K562 (cell line): ENCODE data around the gene SPRED2. TPM values are rescaled to one million over a fixed set of nuclear protein-coding genes. Genes with fewer than 3 reads are reported as not detected.

ENCODE experiments used
- ATF1 ChIP-seq, 2 experiments: fragments of 450-650 bp in 1 of 2; IDR thresholded peaks; 2 replicates each; pipeline ENCODE4 v1.6.1; 2016; ENCODE audit warnings: missing compliant biosample characterization in 1 of 2, missing genetic modification characterization in 1 of 2
- ATF2 ChIP-seq: sonication (generic); formaldehyde crosslinking; IDR thresholded peaks from 2 replicates; pipeline ENCODE4 v1.8.1; 2022; ENCODE audit warnings: missing genetic modification reagents
- ATF7 ChIP-seq: fragments of 450-650 bp; IDR thresholded peaks from 2 replicates; pipeline ENCODE4 v1.7.1; 2014; ENCODE audit warnings: mild to moderate bottlenecking, moderate library complexity
- BRCA1 ChIP-seq, 2 experiments: fragments of 450-650 bp in 1 of 2; sonication (generic) in 1 of 2; formaldehyde crosslinking in 1 of 2; IDR thresholded peaks; 2 replicates each; pipeline versions ENCODE4 v1.5.0 to v1.6.1; 2017 to 2020; ENCODE audit warnings: mild to moderate bottlenecking in 1 of 2, missing genetic modification reagents in 1 of 2
- BRF2 ChIP-seq: IDR thresholded peaks from 3 replicates; pipeline ENCODE4 v1.6.1; 2011; ENCODE audit warnings: borderline replicate concordance, mild to moderate bottlenecking; ENCODE audit not compliant: insufficient read length, insufficient read depth
- DIDO1 ChIP-seq: fragments of 450-650 bp; IDR thresholded peaks from 2 replicates; pipeline ENCODE4 v1.6.1; 2016; ENCODE audit warnings: low read depth, missing biosample characterization, missing genetic modification characterization
- ELF4 ChIP-seq: fragments of 450-650 bp; formaldehyde crosslinking; IDR thresholded peaks from 2 replicates; pipeline ENCODE4 v1.4.0; 2022; ENCODE audit warnings: missing genetic modification characterization
- GATAD2B ChIP-seq: fragments of 450-650 bp; IDR thresholded peaks from 2 replicates; pipeline ENCODE4 v1.6.1; 2017; ENCODE audit warnings: mild to moderate bottlenecking, borderline replicate concordance
- HDAC3 ChIP-seq: fragments of 450-650 bp; IDR thresholded peaks from 2 replicates; pipeline ENCODE4 v1.6.1; 2018; ENCODE audit warnings: borderline replicate concordance, mild to moderate bottlenecking, moderate library complexity; ENCODE audit not compliant: partially characterized antibody
- HEY1 ChIP-seq: fragments of 250-450 bp; sonication (Bioruptor Pico); IDR thresholded peaks from 2 replicates; pipeline ENCODE4 v1.5.0; 2020; ENCODE audit warnings: mild to moderate bottlenecking, moderate library complexity, borderline replicate concordance
- HNRNPL ChIP-seq: fragments of 200-400 bp; formaldehyde crosslinking; IDR thresholded peaks from 2 replicates; pipeline ENCODE4 v1.6.1; 2017; ENCODE audit warnings: low read depth, mild to moderate bottlenecking, low read length
- KDM1A ChIP-seq, 2 experiments: fragments of 450-650 bp; IDR thresholded peaks; 2 replicates each; pipeline ENCODE4 v1.6.1; 2016; ENCODE audit warnings: mild to moderate bottlenecking in 2 of 2
- MBD2 ChIP-seq: sonication (generic); IDR thresholded peaks from 2 replicates; pipeline ENCODE4 v1.6.1; 2016; ENCODE audit warnings: low read depth, borderline replicate concordance
- MCM2 ChIP-seq: fragments of 450-650 bp; IDR thresholded peaks from 2 replicates; pipeline ENCODE4 v1.6.1; 2017; ENCODE audit warnings: low read depth, mild to moderate bottlenecking
- MECOM ChIP-seq: fragments of 250-450 bp; sonication (Bioruptor Pico); IDR thresholded peaks from 2 replicates; pipeline ENCODE4 v1.8.0; 2022; ENCODE audit warnings: inconsistent platforms
- NBN ChIP-seq: fragments of 450-650 bp; IDR thresholded peaks from 2 replicates; pipeline ENCODE4 v1.6.1; 2016; ENCODE audit warnings: low read depth, mild to moderate bottlenecking
- NEUROD1 ChIP-seq: fragments of 150-350 bp; IDR thresholded peaks from 2 replicates; pipeline ENCODE4 v1.6.1; 2014; ENCODE audit warnings: borderline replicate concordance, low read length, low read depth; ENCODE audit not compliant: partially characterized antibody
- NFATC3 ChIP-seq: fragments of 450-650 bp; IDR thresholded peaks from 2 replicates; pipeline ENCODE4 v1.6.1; 2017; ENCODE audit warnings: mild to moderate bottlenecking
- PML ChIP-seq: IDR thresholded peaks from 2 replicates; pipeline ENCODE4 v1.6.1; 2012; ENCODE audit warnings: low read length, inconsistent platforms
- PTBP1 ChIP-seq: fragments of 200-400 bp; formaldehyde crosslinking; IDR thresholded peaks from 2 replicates; pipeline ENCODE4 v1.6.1; 2017; ENCODE audit warnings: low read depth, low read length
- TCF7L2 ChIP-seq: fragments of 150-350 bp; IDR thresholded peaks from 2 replicates; pipeline ENCODE4 v1.6.1; 2016; ENCODE audit warnings: low read depth, mild to moderate bottlenecking, low read length, moderate library complexity
- TFAM ChIP-seq: fragments of 250-450 bp; sonication (Bioruptor Pico); conservative IDR thresholded peaks from 2 replicates; pipeline ENCODE4 v1.5.0; 2021; ENCODE audit warnings: mild to moderate bottlenecking, moderate library complexity
- XRCC5 ChIP-seq: fragments of 200-400 bp; formaldehyde crosslinking; IDR thresholded peaks from 2 replicates; pipeline ENCODE4 v1.6.1; 2017; ENCODE audit warnings: low read depth, mild to moderate bottlenecking, low read length
- ZNF445 ChIP-seq: fragments of 250-450 bp; sonication (Bioruptor Pico); IDR thresholded peaks from 2 replicates; pipeline ENCODE4 v1.4.0; 2020; ENCODE audit warnings: low read depth, mild to moderate bottlenecking, moderate library complexity
- ZNF449 ChIP-seq: fragments of 250-450 bp; sonication (Bioruptor Pico); IDR thresholded peaks from 2 replicates; pipeline ENCODE4 v1.8.0; 2022; ENCODE audit warnings: moderate library complexity, mild to moderate bottlenecking, inconsistent platforms
- ZNF830 ChIP-seq: fragments of 250-450 bp; sonication (Bioruptor Pico); IDR thresholded peaks from 2 replicates; pipeline ENCODE4 v1.5.0; 2021; ENCODE audit warnings: mild to moderate bottlenecking
- polyA plus RNA-seq, 8 experiments: library from polyadenylated mRNA; depleted of rRNA in 4 of 8; stranded (reverse) in 5 of 8; unstranded in 3 of 8; fragments of >200 nt; fragmentation: Nextera tagmentation in 2 of 8; fragmentation: Illumina TruSeq in 1 of 8; extraction: Ambion mirVana in 2 of 8; extraction: Trizol in 1 of 8; gene quantifications; 2 replicates each; pipeline versions ENCODE4 v1.2.1 to v1.2.3, GENCODE V29; 2011 to 2014; ENCODE audit warnings: inconsistent platforms in 1 of 8, missing spikeins in 1 of 8
- total RNA-seq, 7 experiments: library from RNA; depleted of rRNA in 6 of 7; stranded (reverse); fragments of >200 nt in 6 of 7; fragmentation: Illumina TruSeq in 2 of 7; extraction: Trizol in 2 of 7; gene quantifications; 2 replicates each; pipeline versions ENCODE4 v1.2.1 to v1.2.3, GENCODE V29; 2011 to 2021; ENCODE audit warnings: low replicate concordance in 1 of 7

SPRED2 gene
- total and polyA plus RNA-seq, 9 of the 15 experiments (the other 6 are each of a cell fraction or from before 2014, with no cell fraction given): 4.6 to 50.8 (median 14.1) TPM

GRCh38 chr2:65294701-65295100, 137.7 kb downstream of the SPRED2 start (continued):
- TF ChIP-seq NFATC3: no peak
- no peak for TF ChIP-seq MBD2
- no peak for TF ChIP-seq ZNF830 (CRISPR knock-in tag)
- peak; percentile 41 for TF ChIP-seq HDAC3
- TF ChIP-seq XRCC5: no peak
- TF ChIP-seq ATF1 (CRISPR knock-in tag; IDR thresholded peaks at IDR 0.05): no peak
- TF ChIP-seq ATF1 (tag; IDR thresholded peaks at IDR 0.05): peak; percentile 58
- TF ChIP-seq ATF7: peak; percentile 96
- TF ChIP-seq ATF2 (CRISPR knock-in tag): no peak
- no peak for TF ChIP-seq HEY1 (CRISPR knock-in tag)
- TF ChIP-seq TCF7L2: no peak
- TF ChIP-seq ZNF445 (CRISPR knock-in tag): no peak
- TF ChIP-seq BRF2: no peak
- TF ChIP-seq HNRNPL: no peak
- TF ChIP-seq MECOM (CRISPR knock-in tag): no peak
- TF ChIP-seq PML: peak; percentile 42; the same call in 1 of the 2 replicates
- peak; percentile 62; the same call in 1 of the 2 replicates for TF ChIP-seq NBN
- no peak for TF ChIP-seq MCM2
- 0 out of 2 replicates have a peak, but pooled peaks have one; percentile 41 for TF ChIP-seq ELF4 (CRISPR knock-in tag)
- no peak for TF ChIP-seq ZNF449
- TF ChIP-seq PTBP1: no peak
- TF ChIP-seq KDM1A (IDR thresholded peaks at IDR 0.05): 0 out of 4 replicates have a peak, but pooled peaks of 1 of the 2 experiments have one; percentile 45
- TF ChIP-seq GATAD2B: no peak
- TF ChIP-seq DIDO1 (tag): no peak
- no peak for TF ChIP-seq TFAM
- no peak for TF ChIP-seq BRCA1 (IDR thresholded peaks at IDR 0.05)
- TF ChIP-seq BRCA1 (CRISPR knock-in tag; IDR thresholded peaks at IDR 0.05): no peak
- peak; percentile 66 for TF ChIP-seq NEUROD1
